ENCODE data around the gene GNAQ.

- TF ChIP-seq POLR2AphosphoS5 (IDR thresholded peaks at IDR 0.05; ENCODE audit: low read depth) (no peak), CTCF (conservative IDR thresholded peaks at IDR 0.05; ENCODE audit: low read depth in 2 of 2) (no peak), REST (IDR thresholded peaks at IDR 0.05; ENCODE audit: unreplicated experiment) (no peak), EZH2 (IDR thresholded peaks at IDR 0.05; ENCODE audit: low read depth, unreplicated experiment) (no peak)
Measured at GRCh38 chr9:77887662-77888061, 143.9 kb downstream of the GNAQ start.
